ENCODE measurements around the gene PGAM4.

- no peak for TF ChIP-seq TCF12 (IDR thresholded peaks at IDR 0.05; ENCODE audit: low read depth)
- TF ChIP-seq MAX (IDR thresholded peaks at IDR 0.05) = no peak
- no peak for TF ChIP-seq USF1 (IDR thresholded peaks at IDR 0.05)
Measured at GRCh38 chrX:77953708-77954107, 15.7 kb downstream of the PGAM4 start.

Data from Ishikawa (cell line).